LHCN-M2 (cell line): ENCODE measurements around the gene CACNG5. TPM values are rescaled to one million over a fixed set of nuclear protein-coding genes. Genes with fewer than 3 reads are reported as not detected.
"Not testable (repeated sequence)": the region's sequence is repeated elsewhere in the genome, so short reads cannot be mapped to it uniquely, and the experiment has no call there.

ENCODE experiments used
- DNase-seq: peaks from one replicate; pipeline ENCODE4 v3.0.0-alpha.2; 2012; ENCODE audit warnings: low read depth
- total RNA-seq: library from RNA; depleted of rRNA; stranded (reverse); fragments of >200 nt; gene quantifications from 2 replicates; pipeline ENCODE4 v1.2.3, GENCODE V29; 2014

The CACNG5 gene
- total RNA-seq, 1 experiment from 2014 or later: not detected

- DNase-seq: no peak
Measured at GRCh38 chr17:66849032-66849655, 14.2 kb downstream of the CACNG5 start.

- DNase-seq: no peak
Measured at GRCh38 chr17:66849851-66850580, 15.1 kb downstream of the CACNG5 start.

GRCh38 chr17:66850692-66851091 lies 15.8 kb downstream of the CACNG5 start:
- DNase-seq: no peak

GRCh38 chr17:66855204-66855603 lies 20.3 kb downstream of the CACNG5 start:
- no peak for DNase-seq

- DNase-seq: no peak
Measured at GRCh38 chr17:66858226-66859083, 23.5 kb downstream of the CACNG5 start.

- no peak for DNase-seq
Measured at GRCh38 chr17:66859353-66859752, 24.4 kb downstream of the CACNG5 start.

- no peak for DNase-seq
Measured at GRCh38 chr17:66860204-66860603, 25.3 kb downstream of the CACNG5 start.

- no peak for DNase-seq
Measured at GRCh38 chr17:66863820-66864219, 28.9 kb downstream of the CACNG5 start.

GRCh38 chr17:66865151-66865550 lies 30.2 kb downstream of the CACNG5 start:
- no peak for DNase-seq

- DNase-seq: no peak
Measured at GRCh38 chr17:66873962-66874361, 39.0 kb downstream of the CACNG5 start.

- DNase-seq: no peak
Measured at GRCh38 chr17:66884931-66885330, 50.0 kb downstream of the CACNG5 start.

GRCh38 chr17:66885417-66885816 lies 50.5 kb downstream of the CACNG5 start:
- no peak for DNase-seq

GRCh38 chr17:66889480-66890230 lies 54.7 kb downstream of the CACNG5 start:
- no peak for DNase-seq

- no peak for DNase-seq
Measured at GRCh38 chr17:66892246-66892645, 57.3 kb downstream of the CACNG5 start.

- peak; percentile 59 for DNase-seq
Measured at GRCh38 chr17:66893382-66893781, 58.5 kb downstream of the CACNG5 start.

- no peak for DNase-seq
Measured at GRCh38 chr17:66893863-66894262, 58.9 kb downstream of the CACNG5 start.

GRCh38 chr17:66897141-66897540 lies 62.2 kb downstream of the CACNG5 start:
- no peak for DNase-seq

GRCh38 chr17:66898536-66898935 lies 63.6 kb downstream of the CACNG5 start:
- DNase-seq: no peak

- no peak for DNase-seq
Measured at GRCh38 chr17:66900126-66901010, 65.5 kb downstream of the CACNG5 start.

- not testable (repeated sequence) for DNase-seq
Measured at GRCh38 chr17:66903296-66903695, 68.4 kb downstream of the CACNG5 start.

GRCh38 chr17:66903781-66904180 lies 68.9 kb downstream of the CACNG5 start:
- no peak for DNase-seq
